Brain microvascular endothelial cell (primary cell): Measurements from ENCODE around the gene ATXN2.

Source experiments
- DNase-seq: peaks from one replicate; pipeline ENCODE4 v3.0.0-alpha.2; 2020
- H3K27ac ChIP-seq: fragments of 250-450 bp; sonication (Bioruptor Pico); 2 replicates; pipeline ENCODE4 v1.5.1; 2020; ENCODE audit warnings: mild to moderate bottlenecking, moderate library complexity
- H3K27me3 ChIP-seq: fragments of 250-450 bp; sonication (Bioruptor Pico); replicated peaks from 2 replicates; pipeline ENCODE4 v1.5.1; 2020; ENCODE audit warnings: mild to moderate bottlenecking
- H3K36me3 ChIP-seq: fragments of 250-450 bp; sonication (Bioruptor Pico); replicated peaks from 2 replicates; pipeline ENCODE4 v1.5.1; 2020; ENCODE audit warnings: mild to moderate bottlenecking
- H3K4me3 ChIP-seq: 2 replicates; pipeline ENCODE4 v1.5.1; 2011; ENCODE audit warnings: low read depth, mild to moderate bottlenecking, control low read depth, low read length, moderate library complexity
- CTCF ChIP-seq: IDR thresholded peaks from 2 replicates; pipeline ENCODE4 v1.5.1; 2011; ENCODE audit warnings: low read depth, mild to moderate bottlenecking, moderate library complexity, low read length, control low read depth, inconsistent platforms; ENCODE audit errors: missing control alignments
- in situ Hi-C: cut with HindIII; loops from 2 replicates; pipeline ENCODE4 v1.10.0; 2017; ENCODE audit warnings: low sequenced_read_pairs, low pct_ligation_motif_present

ATXN2 gene

GRCh38 chr12:111443086-111443485 lies 156.0 kb downstream of the ATXN2 start:
- no peaks in the 10 kb centered on the region for H3K27me3 ChIP-seq
- in situ Hi-C loops: no loop called here
- no peak overlapping the region for H3K27ac ChIP-seq
- no peak for DNase-seq
- peaks cover 57% of the 10 kb centered on the region for H3K36me3 ChIP-seq
- no peak overlapping the region for H3K4me3 ChIP-seq
- TF ChIP-seq CTCF: no peak

GRCh38 chr12:111442301-111443045 lies 156.6 kb downstream of the ATXN2 start:
- Histone ChIP-seq H3K36me3 (peaks cover 53% of the 10 kb centered on the region), H3K4me3 (no peak overlapping the region), H3K27ac (no peak overlapping the region), H3K27me3 (no peaks in the 10 kb centered on the region)
- TF ChIP-seq CTCF: no peak
- in situ Hi-C loops: no loop called here
- no peak for DNase-seq

- H3K36me3 ChIP-seq: peaks cover 45% of the 10 kb centered on the region
Measured at GRCh38 chr12:111441107-111441928, 157.8 kb downstream of the ATXN2 start.

GRCh38 chr12:111440631-111441030 lies 158.5 kb downstream of the ATXN2 start:
- Histone ChIP-seq H3K27ac (no peak overlapping the region), H3K4me3 (no peak overlapping the region), H3K27me3 (no peaks in the 10 kb centered on the region), H3K36me3 (peaks cover 43% of the 10 kb centered on the region)
- in situ Hi-C loops: no loop called here
- no peak for TF ChIP-seq CTCF
- DNase-seq: no peak

More at GRCh38 chr12:111441107-111441928, 157.8 kb downstream of the ATXN2 start:
- H3K4me3 ChIP-seq: no peak overlapping the region
- in situ Hi-C loops: no loop called here
- no peak for TF ChIP-seq CTCF
- no peaks in the 10 kb centered on the region for H3K27me3 ChIP-seq
- no peak for DNase-seq
- no peak overlapping the region for H3K27ac ChIP-seq

GRCh38 chr12:111440152-111440551 lies 159.0 kb downstream of the ATXN2 start:
- no peak for DNase-seq
- TF ChIP-seq CTCF: no peak
- Histone ChIP-seq H3K27me3 (no peaks in the 10 kb centered on the region), H3K4me3 (no peak overlapping the region), H3K36me3 (peaks cover 40% of the 10 kb centered on the region), H3K27ac (no peak overlapping the region)
- in situ Hi-C loops: no loop called here
